GM18873 (cell line): ENCODE results near the gene NDST1.

Experiments
- ATAC-seq: cut with Tn5 transposase; IDR thresholded peaks from one replicate; pipeline ENCODE4 v1.9.1; 2021; ENCODE audit warnings: mild to moderate bottlenecking, moderate library complexity, moderate number of reproducible peaks; ENCODE audit not compliant: unreplicated experiment, low FRiP score

Gene NDST1

DNA sequence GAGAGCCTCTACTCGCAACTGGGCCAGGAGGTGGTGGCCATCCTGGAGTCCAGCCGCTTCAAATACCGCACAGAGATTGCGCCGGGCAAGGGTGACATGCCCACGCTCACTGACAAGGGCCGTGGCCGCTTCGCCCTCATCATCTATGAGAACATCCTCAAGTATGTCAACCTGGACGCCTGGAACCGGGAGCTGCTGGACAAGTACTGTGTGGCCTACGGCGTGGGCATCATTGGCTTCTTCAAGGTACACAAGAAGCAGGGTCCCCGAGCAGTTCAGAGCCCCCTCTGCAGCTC, 13.5 kb downstream of the NDST1 start:
- no peak for ATAC-seq

DNA sequence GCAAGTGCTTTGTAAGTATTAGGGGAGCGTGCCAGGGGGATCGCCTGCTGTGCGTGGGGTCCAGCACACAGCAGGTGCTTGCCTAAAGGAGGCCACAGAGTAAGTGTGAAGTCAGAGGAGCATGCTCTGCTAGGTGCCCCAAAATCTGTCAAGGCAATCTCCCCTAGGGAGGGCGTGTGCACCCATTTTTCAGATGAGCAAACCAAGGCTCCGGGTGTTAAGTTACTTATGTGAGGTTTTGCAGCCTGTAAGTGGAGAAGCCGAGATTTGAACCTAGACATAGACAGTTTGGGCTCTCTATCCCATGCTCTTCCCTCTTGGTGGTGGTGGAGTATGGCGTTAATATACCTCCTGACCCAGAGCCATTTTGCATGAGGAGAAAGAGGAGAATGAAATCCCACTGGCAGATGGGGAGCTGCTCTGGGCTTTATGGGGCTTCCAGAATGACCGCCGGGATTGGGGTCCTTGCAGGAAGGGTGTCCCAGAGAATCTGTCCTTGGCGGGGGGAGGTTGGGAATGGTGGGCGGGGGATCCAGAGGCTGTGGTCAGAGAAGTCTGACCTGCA, 14.1 kb downstream of the NDST1 start:
- ATAC-seq, result no peak

DNA sequence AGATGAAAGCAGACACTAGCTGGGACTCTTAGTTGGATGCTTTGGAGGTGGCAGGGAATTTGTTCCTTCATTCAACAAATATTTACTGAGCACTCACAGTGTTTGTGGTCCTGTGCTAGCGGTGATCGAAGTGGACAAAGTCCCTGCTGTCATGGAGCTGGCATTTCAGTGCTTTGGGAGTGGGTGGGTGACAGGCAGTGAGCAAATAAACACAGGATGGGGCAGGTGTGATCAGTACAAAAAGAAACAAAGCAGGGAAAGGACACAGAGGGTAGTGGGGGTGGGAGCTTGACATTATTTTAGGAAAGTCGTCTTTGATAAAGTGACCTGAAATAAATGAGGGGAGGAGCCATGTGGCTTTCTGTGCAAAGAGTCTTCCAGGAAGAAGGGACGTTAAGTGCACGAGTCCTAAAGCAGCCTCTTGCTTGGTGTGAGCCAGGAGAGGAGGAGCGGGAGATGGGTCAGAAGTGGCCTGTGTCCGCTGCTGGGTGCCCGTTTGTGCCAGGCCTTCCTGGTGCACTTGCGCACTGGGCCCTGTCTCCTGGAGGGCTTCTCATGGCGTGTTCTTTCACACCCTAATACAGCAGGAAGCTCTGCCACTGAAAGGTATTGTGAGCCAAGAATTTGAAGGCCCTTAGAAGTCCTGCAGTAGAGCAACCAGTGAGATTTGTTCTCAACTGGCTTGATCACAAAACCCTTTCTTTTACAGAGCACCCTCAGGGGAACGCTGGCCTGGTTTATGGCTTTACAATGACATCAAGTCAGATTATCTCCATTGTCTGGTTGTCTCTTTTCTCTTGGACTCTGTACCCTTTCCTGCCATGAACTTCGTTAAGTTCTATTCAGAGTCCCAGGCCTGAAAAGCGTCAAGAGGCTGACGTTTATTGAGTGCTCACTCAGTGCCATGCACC, 14.8 kb downstream of the NDST1 start:
- no peak for ATAC-seq

DNA sequence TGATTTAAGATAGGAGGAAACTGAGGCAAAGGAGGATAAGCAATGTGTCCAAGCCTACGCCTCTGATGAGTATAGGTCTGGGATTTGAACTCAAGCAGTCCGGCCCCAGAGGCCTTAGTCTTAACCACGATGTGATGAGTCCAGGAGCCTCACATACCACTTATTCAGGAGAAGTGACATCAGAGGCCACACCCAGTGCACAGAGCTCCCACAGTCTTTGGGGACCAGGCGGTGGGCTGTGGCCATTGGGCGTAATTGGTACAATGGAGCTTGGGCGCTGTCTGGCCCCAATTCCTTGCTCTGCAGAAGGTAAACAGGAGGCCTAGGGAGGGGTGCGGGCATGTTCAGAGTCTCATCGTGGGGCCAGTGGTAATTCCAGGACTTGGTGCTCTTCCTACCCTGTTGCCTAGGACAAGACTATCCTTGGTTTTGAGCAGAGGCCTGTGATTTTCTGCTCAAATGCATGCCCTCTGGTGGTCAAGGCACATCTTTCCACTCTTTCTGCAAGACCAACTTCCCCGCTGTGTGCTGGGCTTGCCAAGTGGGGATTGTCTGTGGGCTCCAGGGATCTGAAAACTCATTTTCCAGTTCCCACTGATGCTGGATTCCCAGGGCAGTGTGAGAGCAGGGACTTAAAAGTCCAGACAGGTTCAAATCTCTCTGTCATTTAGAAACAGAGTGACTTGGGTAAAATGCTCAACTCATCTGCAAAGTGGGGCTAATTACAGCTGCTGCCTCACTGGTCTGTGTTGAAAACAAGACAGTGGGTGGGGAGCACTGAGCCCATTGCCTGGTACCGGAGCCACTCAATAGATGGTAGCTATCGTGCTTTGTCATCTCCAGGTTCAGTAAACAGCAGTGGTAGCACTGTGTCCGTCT, 15.8 kb downstream of the NDST1 start:
- no peak for ATAC-seq

DNA sequence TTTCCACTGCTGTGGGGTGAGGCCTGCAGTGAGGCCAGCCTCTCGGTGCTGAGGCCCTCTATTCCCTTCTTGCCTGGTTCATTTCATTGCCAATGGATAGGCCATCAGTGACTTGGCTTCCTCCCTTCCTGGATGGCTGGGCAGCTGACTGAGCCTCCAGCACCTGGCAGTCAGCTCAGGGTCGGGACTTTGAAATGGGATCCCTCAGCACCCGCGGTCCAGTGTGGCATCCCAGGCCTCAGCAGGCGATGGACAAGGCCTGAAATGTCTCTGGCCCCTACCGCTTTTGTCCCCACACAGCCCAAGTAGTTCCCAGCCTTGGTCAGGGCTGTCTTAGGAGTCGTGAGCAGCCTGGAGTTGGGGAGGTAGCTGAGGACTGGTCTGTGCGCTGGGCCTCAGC, 17.2 kb downstream of the NDST1 start:
- ATAC-seq, result no peak

DNA sequence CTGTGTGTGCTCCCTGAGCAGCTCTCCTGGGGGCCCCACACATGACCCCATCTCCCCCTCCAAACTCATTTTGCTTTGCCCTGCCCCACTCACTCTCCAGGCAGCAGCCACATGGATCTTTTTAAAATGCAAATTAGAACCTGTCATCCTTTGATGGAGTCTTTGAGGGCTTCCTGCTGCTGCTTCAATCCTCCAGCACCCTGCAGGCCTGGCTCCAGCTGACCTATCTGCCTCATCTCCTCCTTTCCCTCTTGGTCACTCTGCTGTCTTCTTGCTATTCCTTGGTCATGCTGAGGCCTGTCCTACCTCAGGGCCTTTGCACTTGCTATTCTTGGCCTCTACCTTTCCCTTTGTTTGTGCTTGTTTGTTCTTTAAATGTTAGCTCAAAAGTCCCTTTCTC, 17.9 kb downstream of the NDST1 start:
- no peak for ATAC-seq

DNA sequence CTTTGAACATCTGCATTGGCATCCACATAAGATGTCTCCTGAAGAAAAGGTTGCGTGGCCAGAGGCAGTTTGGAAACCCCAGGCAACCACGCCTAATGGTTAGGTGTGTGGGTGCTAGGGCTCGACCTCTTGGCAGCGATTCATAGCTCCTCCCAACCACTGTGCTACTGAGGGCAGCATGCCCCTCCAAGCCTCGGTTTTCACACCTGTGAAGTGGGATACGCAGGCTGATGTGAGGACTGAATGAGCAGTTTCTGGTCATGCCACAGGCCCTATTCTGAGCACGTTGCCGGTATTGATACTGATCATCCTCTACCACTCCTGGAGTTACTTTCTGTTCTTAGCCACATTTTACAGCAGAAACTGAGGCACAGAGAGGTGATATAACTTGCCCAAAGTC, 19.1 kb downstream of the NDST1 start:
- ATAC-seq, result no peak

DNA sequence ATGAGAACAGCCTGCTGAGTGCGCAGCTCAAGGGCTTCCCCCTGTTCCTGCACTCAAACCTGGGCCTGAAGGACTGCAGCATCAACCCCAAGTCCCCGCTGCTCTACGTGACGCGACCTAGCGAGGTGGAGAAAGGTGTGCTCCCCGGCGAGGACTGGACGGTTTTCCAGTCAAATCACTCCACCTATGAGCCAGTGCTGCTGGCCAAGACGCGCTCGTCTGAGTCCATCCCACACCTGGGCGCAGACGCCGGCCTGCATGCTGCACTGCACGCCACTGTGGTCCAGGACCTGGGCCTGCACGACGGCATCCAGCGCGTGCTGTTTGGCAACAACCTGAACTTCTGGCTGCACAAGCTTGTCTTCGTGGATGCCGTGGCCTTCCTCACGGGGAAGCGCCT, 19.9 kb downstream of the NDST1 start:
- no peak for ATAC-seq

DNA sequence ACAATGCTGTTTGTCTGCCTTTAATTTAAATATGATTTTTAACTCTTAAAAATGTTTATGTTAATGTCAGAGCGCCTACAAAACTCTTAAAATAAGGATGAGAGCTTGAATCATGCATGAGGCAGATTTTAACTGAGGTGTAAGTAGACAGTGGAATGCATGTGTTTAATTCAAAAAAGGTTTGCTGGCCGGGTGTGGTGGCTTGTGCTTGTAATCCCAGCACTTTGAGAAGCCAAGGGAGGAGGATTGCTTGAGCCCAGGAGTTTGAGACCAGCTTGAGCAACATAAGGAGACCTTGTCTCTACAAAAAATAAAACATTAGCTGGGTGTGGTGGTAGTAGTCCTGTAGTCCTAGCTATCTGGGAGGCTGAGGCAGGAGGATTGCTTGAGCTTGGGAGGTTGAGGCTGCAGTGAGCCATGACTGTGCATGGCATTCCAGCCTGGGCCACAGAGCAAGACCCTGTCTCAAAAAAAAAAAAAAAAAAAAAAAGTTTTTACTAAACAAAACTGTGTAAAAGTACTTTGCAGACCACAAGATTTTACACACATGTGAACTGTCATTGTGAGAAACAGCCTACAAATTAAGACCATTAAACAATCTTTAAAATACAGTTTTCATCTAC, 21.1 kb downstream of the NDST1 start:
- no peak for ATAC-seq

DNA sequence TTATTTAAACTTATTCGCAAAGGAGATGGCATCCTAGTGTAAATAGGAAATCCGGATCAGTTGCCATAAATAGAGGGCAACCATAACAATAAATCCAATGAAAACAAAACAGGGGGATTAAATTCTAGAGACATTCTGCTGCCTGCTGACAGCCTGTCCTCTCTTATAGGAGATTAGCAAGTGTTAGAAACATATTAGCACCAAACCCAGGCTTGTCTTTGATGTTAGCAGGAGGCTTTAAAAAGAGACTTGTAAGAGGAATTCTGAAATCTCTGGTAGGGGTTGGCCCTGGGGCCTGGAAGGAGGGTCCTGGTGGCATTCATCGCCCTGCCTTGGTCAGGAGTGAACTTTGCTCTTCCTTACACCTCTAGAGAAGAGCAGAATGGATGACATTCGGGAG, 21.6 kb downstream of the NDST1 start:
- no peak for ATAC-seq

DNA sequence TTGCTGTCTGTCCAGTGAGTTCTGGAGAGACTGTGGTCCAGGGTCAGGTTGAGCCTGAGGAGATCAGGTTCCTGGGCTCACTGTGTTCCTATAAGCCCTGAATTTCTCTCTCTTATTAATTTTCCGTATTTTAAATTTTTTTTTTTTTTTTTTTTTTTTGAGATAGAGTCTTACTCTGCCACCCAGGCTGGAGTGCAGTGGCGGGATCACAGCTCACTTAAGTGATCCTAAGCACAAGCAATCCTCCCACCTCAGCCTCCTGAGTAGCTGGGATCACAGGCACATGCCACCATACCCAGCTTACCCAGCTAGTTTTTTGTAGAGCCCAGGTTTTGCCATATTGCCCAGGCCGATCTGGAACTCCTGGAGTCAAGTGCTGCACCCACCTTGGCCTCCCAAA, 22.5 kb downstream of the NDST1 start:
- no peak for ATAC-seq

DNA sequence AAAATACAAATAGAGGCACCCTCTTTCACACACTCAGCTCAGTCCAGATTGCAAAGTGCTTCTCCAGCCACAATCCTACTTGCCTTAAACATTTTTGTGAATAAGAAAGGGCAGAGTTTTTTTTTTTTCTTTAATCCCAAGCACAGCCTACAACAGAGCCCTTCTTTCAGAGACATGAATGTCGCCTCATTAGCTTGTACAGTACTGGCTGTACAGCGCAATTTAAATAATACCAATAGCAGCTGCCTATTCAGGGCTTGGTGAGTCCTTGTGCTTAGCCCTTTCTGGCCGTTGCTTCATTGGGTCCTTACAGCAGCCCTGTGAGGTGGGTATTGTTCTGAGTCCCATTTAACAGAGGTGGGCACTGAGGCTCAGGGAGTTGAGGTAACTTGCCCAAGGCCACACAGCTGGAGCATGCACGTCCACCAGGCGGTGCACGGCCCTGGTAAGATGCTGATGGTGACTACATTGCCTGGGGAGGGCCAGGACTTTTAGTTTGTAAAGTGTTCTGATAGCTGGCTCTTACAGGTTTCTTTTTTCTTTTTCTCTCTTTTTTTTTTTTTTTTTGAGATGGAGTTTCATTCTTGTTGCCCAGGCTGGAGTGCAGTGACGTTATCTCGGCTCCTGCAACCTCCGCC, 23.1 kb downstream of the NDST1 start:
- no peak for ATAC-seq

DNA sequence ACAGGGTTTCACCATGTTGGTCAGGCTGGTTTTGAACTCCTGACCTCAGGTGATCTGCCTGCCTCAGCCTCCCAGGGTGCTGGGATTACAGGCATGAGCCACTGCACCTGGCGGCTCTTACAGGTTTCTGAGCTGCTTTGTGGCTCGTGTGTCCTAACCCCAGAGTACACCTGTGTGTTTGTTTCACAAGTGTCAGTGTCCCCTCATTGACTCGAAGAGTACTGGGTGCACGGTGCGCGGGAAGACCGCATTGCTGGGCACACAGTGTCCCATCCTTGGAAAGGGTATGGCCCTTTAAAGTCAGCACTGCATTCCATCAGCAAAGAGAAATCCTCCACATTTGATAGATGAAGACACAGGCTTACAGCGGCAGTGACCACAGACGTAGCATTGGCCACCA, 23.8 kb downstream of the NDST1 start:
- ATAC-seq, result no peak

DNA sequence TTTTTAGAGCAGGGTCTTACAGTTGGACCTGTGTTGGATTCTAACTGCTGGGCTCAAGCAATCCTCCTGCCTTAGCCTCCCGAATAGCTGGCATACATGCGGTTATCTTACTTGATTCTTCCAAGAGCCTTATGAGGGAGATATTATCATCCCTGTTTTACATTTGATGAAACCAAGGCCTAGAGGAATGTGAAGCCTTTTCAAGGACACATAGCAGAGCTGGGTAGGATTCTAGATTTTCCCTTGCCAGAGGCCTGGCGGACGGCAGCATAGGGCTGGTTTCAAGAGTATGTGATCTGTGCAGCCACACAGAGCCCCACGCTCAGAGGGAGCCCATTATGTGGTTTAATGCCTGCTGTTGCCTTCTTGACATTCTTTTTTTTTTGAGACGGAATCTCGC, 24.2 kb downstream of the NDST1 start:
- no peak for ATAC-seq

DNA sequence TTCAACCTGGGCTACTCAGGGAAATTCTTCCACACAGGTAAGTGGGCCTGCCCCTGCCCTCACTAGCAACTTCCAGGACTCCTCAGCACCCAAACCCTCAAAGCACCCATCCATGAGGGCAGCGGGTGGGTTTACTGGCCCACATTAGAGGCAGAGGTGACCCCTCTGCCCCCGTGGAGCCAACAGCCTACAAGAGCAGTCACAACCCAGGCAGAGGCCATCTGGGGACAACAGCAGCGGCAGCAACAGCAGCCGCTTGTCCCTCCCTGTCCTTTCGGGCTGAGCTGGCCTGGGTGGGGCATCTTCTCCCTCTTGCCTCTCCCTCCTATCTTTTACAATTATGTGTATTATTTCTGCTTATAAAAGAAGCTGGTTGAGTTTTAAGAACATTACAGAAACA, 25.1 kb downstream of the NDST1 start:
- no peak for ATAC-seq

DNA sequence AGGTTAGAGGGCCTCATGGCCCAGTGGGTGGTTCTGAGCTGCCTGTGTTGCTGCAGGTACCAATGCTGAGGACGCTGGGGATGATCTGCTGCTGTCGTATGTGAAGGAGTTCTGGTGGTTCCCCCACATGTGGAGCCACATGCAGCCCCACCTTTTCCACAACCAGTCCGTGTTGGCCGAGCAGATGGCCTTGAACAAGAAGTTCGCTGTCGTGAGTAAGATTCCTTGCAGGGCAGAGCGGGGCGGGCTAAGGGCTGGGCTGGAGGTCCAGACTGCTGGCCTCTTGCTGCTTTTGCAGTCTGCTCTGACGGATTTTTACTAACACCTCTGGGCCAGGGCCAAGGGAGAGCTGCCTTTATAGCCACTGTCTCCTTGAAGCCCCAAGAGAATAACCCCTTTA, 26.9 kb downstream of the NDST1 start:
- no peak for ATAC-seq

DNA sequence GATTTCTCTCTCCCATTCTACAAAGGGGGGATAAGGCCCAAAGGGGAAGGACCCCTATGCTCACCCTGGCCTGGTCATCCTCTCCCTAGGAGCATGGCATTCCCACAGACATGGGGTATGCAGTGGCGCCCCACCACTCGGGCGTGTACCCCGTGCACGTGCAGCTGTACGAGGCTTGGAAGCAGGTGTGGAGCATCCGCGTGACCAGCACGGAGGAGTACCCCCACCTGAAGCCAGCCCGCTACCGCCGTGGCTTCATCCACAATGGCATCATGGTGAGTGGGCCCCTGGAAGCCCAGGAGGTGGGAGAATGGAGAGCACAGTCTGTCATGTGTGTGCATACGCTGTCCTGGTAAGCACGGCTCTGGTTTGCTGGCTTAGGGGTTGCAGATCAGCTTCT, 27.7 kb downstream of the NDST1 start:
- ATAC-seq, result no peak

DNA sequence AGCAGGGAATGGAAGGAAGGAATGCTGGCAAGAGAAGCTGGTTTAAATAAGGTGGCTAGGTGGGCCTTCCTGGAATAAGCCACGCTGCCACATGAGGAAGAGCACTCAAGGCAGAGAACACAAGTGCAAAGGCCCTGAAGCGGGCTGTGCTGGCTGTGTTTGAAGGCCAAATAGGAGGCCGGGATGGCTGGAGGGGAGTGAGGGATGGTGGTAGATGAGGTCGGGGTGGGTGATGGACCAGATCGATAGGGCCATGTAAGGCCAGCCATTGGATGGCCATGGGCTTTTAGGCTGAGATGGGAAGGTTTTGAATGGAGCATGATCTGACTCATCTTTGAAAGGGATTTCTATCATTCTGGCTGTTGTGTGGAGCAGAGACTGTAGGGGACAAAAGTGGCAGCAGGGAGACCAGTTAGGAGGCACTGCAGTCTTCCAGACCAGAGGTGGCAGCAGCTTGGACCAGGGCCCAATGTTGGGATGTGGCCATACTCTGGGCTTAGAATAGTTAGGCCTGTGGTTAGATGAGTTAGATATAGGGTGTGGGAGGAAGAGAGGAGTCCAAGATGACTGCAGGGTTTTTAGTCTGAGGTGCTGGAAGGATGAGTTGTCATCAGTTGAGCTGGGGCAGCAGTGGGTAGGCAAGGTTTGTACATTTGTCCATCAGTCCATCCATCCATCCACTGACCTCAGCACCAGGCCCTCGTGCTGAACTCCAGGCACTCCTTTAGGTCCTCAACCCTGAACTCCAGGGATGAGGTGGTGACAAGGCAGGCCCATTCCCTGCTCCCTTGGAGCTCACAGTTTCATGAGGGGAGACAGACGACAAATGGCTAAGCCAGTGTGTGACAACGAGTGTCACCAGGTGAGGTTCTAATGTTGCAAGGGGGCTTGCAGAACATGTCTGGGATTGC, 30.3 kb downstream of the NDST1 start:
- ATAC-seq, result no peak

DNA sequence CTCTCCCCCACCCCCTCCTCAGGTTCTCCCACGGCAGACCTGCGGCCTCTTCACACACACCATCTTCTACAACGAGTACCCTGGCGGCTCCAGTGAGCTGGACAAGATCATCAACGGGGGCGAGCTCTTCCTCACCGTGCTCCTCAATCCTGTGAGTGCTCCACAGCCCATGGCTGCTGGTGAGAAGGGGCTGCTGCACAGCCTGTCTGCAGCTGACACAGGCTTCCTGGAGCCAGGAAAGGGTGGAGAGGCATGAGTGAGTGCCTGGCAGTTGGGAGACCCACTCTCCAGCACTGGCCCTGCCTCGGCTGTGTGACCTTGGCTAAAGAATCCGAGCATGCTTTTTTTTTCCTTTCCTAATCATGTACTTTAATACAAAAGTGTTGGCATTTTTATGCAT, 31.3 kb downstream of the NDST1 start:
- ATAC-seq, result no peak

DNA sequence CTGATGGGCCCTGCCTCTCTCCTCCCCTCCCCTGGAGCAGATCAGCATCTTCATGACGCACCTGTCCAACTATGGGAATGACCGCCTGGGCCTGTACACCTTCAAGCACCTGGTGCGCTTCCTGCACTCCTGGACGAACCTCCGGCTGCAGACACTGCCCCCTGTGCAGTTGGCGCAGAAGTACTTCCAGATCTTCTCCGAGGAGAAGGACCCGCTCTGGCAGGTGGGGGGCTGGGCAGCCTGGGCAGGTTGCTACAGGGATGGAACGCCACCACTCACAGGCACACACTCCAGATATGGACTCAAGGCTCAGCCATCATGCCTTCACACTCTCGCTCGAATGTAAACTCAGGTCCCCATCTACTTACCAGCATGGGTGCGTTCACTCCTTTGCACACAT, 32.1 kb downstream of the NDST1 start:
- no peak for ATAC-seq
